B cell (primary cell): Measurements from ENCODE around the gene HJURP. TPM values are rescaled to one million over a fixed set of nuclear protein-coding genes. Genes with fewer than 3 reads are reported as not detected.

Source experiments
- ATAC-seq: fragments of 200-7000 bp; cut with Tn5 transposase; one replicate; pipeline ENCODE4 v1.10.0; 2021; ENCODE audit warnings: low read depth, mild to moderate bottlenecking, moderate number of reproducible peaks, moderate library complexity
- CTCF ChIA-PET: fragments of 350-600 bp; sonication (Branson Sonifier 250); formaldehyde crosslinking; loops from one replicate; lab custom pipeline; 2021; ENCODE audit warnings: antibody characterized with exemption, inconsistent platforms; lab: Charles Lee
- POLR2A ChIA-PET: fragments of 350-600 bp; sonication (Branson Sonifier 250); formaldehyde crosslinking; loops from one replicate; lab custom pipeline; 2021; ENCODE audit warnings: antibody characterized with exemption; lab: Charles Lee
- DNase-seq: peaks from one replicate; pipeline ENCODE4 v3.0.0; 2013
- H2AFZ ChIP-seq: 2 replicates; pipeline ENCODE4 v1.6.1; 2012; ENCODE audit warnings: mild to moderate bottlenecking, low read depth, low read length; ENCODE audit not compliant: insufficient read depth, poor library complexity, severe bottlenecking
- H3K27ac ChIP-seq, 2 donors: 1 replicate in 1 of 2; 2 replicates in 1 of 2; pipeline ENCODE4 v1.5.1; 2012 to 2013; ENCODE audit warnings: low read length in 2 of 2, mild to moderate bottlenecking in 2 of 2, moderate library complexity in 1 of 2
- H3K27me3 ChIP-seq, 4 experiments: fragments of 200-600 bp in 1 of 4; sonication (generic) in 1 of 4; replicated peaks in 1 of 4; 1 replicate in 2 of 4; 2 replicates in 2 of 4; pipeline versions ENCODE4 v1.6.1 to v1.7.0; 2013 to 2016; ENCODE audit warnings: low read length in 3 of 4, mild to moderate bottlenecking in 2 of 4, mixed read lengths in 1 of 4, moderate library complexity in 1 of 4; ENCODE audit not compliant: insufficient read depth in 4 of 4, control insufficient read depth in 3 of 4; ENCODE audit errors: control extremely low read depth in 1 of 4
- H3K36me3 ChIP-seq, 2 experiments: replicated peaks in 1 of 2; 1 replicate in 1 of 2; 2 replicates in 1 of 2; pipeline versions ENCODE4 v1.6.1 to v1.7.1; 2013; ENCODE audit warnings: low read length in 1 of 2; ENCODE audit not compliant: insufficient read depth in 2 of 2, control insufficient read depth in 1 of 2; ENCODE audit errors: control extremely low read depth in 1 of 2, extremely low read depth in 1 of 2
- H3K4me1 ChIP-seq, 2 donors: fragments of 200-600 bp in 1 of 2; sonication (generic) in 1 of 2; 1 replicate in 1 of 2; 2 replicates in 1 of 2; pipeline versions ENCODE4 v1.5.1 to v1.6.1; 2013 to 2017; ENCODE audit warnings: low read length in 2 of 2; ENCODE audit not compliant: control insufficient read depth in 2 of 2, insufficient read depth in 2 of 2
- H3K4me2 ChIP-seq: replicated peaks from 2 replicates; pipeline ENCODE3; 2012; ENCODE audit warnings: mild to moderate bottlenecking, low read depth, low read length; ENCODE audit not compliant: poor library complexity, severe bottlenecking
- H3K4me3 ChIP-seq, 5 experiments: fragments of 200-600 bp in 1 of 5; sonication (generic) in 1 of 5; 1 replicate in 3 of 5; 2 replicates in 2 of 5; pipeline versions ENCODE4 v1.5.1 to v1.7.0; 2011 to 2016; ENCODE audit warnings: low read length in 4 of 5, mild to moderate bottlenecking in 4 of 5, low read depth in 2 of 5, control low read depth in 1 of 5, moderate library complexity in 1 of 5; ENCODE audit not compliant: insufficient read depth in 1 of 5; ENCODE audit errors: control extremely low read depth in 1 of 5, extremely low read depth in 1 of 5
- H3K79me2 ChIP-seq: fragments of 200-600 bp; sonication (generic); one replicate; pipeline ENCODE4 v1.6.0; 2016; ENCODE audit warnings: low read length; ENCODE audit not compliant: control insufficient read depth, insufficient read depth
- H3K9ac ChIP-seq: fragments of 200-600 bp; sonication (generic); 2 replicates; pipeline ENCODE4 v1.6.1; 2017; ENCODE audit warnings: mild to moderate bottlenecking, low read length, moderate library complexity
- H3K9me3 ChIP-seq, 3 donors: one replicate each; pipeline versions ENCODE4 v1.6.1 to v1.7.1; 2013; ENCODE audit warnings: low read length in 2 of 3; ENCODE audit not compliant: control insufficient read depth in 2 of 3, insufficient read depth in 1 of 3; ENCODE audit errors: control extremely low read depth in 1 of 3
- H4K20me1 ChIP-seq: 2 replicates; pipeline ENCODE4 v1.6.0; 2012; ENCODE audit warnings: mild to moderate bottlenecking, low read length; ENCODE audit not compliant: insufficient read depth, control insufficient read depth, poor library complexity, severe bottlenecking
- H3K27ac Mint-ChIP-seq: one replicate; pipeline ENCODE4 v1.8.0; 2021; ENCODE audit warnings: mixed read lengths
- H3K27me3 Mint-ChIP-seq: one replicate; pipeline ENCODE4 v1.8.0; 2021; ENCODE audit warnings: mixed read lengths
- H3K4me1 Mint-ChIP-seq: one replicate; pipeline ENCODE4 v1.8.0; 2021; ENCODE audit warnings: mixed read lengths
- H3K4me3 Mint-ChIP-seq: one replicate; pipeline ENCODE4 v1.8.0; 2021; ENCODE audit warnings: mixed read lengths
- H3K9me3 Mint-ChIP-seq: one replicate; pipeline ENCODE4 v1.8.0; 2022; ENCODE audit warnings: mixed read lengths; ENCODE audit not compliant: insufficient read depth
- CTCF ChIP-seq: fragments of 200-600 bp; IDR thresholded peaks from one replicate; pipeline ENCODE4 v1.8.0; 2022; ENCODE audit warnings: antibody characterized with exemption, mild to moderate bottlenecking
- EZH2 ChIP-seq: IDR thresholded peaks from 2 replicates; pipeline ENCODE4 v1.6.1; 2012; ENCODE audit warnings: borderline replicate concordance, low read depth, mild to moderate bottlenecking, moderate library complexity, low read length; ENCODE audit not compliant: insufficient read depth, poor library complexity, severe bottlenecking
- WGBS: methylation state at CpG from one replicate; pipeline ENCODE4 v1.1.5; 2013; ENCODE audit warnings: missing lambda C conversion rate; ENCODE audit not compliant: insufficient coverage; 5-methylcytosine and 5-hydroxymethylcytosine counted together
- intact Hi-C: fragments of 100-400 bp; cut with micrococcal nuclease; formaldehyde crosslinking; loops from one replicate; pipeline ENCODE4 v1.10.0; 2022
- polyA plus RNA-seq: library from polyadenylated mRNA; depleted of rRNA; stranded (reverse); fragments of >200 nt; gene quantifications from 2 replicates; pipeline ENCODE4 v1.2.3, GENCODE V29; 2012
- total RNA-seq, 2 donors: library from RNA; stranded (reverse); fragments of 120-200 nt in 1 of 2; gene quantifications; 1 replicate in 1 of 2; 2 replicates in 1 of 2; pipeline versions ENCODE4 v1.2.3 to v1.2.4, GENCODE V29; 2013 to 2022

Gene HJURP
- total and polyA plus RNA-seq, 2 donors (not counting 1 experiment from before 2014, with no cell fraction given) = 0.42 to 0.73 TPM

DNA sequence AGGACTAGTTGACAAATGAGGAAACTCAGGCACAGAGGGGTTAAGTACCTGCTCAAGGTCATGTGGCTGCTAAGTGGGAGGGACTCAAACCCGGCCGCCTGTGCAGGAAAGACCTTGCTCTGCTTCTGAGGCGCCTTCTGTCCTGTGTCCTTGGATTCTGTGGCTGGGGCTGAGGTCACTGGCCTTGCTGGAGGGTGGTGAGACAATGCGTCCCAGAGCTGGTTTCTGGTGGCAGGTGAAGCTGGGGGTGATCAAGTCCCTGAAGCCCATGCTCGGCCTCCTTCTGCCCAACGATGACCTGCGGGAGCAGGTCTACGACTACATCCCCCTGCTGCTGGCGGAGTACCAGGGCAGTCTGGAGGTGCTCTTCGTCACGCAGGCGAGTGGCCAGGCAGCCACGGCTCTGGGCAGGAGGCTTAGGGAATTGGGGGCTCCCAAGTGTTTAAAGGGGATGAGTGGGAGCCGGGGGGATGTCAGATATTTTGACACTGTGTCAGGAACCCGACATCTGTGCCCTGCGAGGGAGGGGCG is 60.1 kb downstream of the HJURP start:
- CTCF ChIA-PET = no interaction called here
- no peak overlapping the region for H3K9ac ChIP-seq

More for the DNA sequence above, 60.1 kb downstream of the HJURP start:
- TF ChIP-seq EZH2 (no peak), CTCF (no peak)
- no peaks in the 10 kb centered on the region for H3K4me1 Mint-ChIP-seq
- DNase-seq = no peak
- intact Hi-C loops = no loop called here
- Histone ChIP-seq H3K27me3 (no peaks in the 10 kb centered on the region), H3K4me3 (no peak overlapping the region), H4K20me1 (no peaks in the 10 kb centered on the region), H3K36me3 (no peaks in the 10 kb centered on the region), H2AFZ (no peak overlapping the region), H3K4me2 (no peak overlapping the region), H3K4me1 (no peaks in the 10 kb centered on the region), H3K9me3 (peaks cover 0 to 8% (median 0%) of the 10 kb centered on the region in 3 donors), H3K27ac (no peak overlapping the region), H3K79me2 (no peaks in the 10 kb centered on the region)
- no peak overlapping the region for H3K4me3 Mint-ChIP-seq
- no peak for ATAC-seq
- 89% methylated on average over 17 of the region's 17 CpGs for WGBS
- POLR2A ChIA-PET = no interaction called here
- peaks cover 2% of the 10 kb centered on the region for H3K9me3 Mint-ChIP-seq
- no peak overlapping the region for H3K27ac Mint-ChIP-seq
- H3K27me3 Mint-ChIP-seq = peaks cover 4% of the 10 kb centered on the region
